CD4-positive, alpha-beta T cell treated with Interleukin-6 at 100 ng/mL for 8 hours (primary cell): ENCODE measurements around the gene RNASE4.

Experiments
- DNase-seq: peaks from one replicate; pipeline ENCODE4 v3.0.0-alpha.2; 2020; ENCODE audit warnings: mixed read lengths, low spot score

The RNASE4 gene

DNA sequence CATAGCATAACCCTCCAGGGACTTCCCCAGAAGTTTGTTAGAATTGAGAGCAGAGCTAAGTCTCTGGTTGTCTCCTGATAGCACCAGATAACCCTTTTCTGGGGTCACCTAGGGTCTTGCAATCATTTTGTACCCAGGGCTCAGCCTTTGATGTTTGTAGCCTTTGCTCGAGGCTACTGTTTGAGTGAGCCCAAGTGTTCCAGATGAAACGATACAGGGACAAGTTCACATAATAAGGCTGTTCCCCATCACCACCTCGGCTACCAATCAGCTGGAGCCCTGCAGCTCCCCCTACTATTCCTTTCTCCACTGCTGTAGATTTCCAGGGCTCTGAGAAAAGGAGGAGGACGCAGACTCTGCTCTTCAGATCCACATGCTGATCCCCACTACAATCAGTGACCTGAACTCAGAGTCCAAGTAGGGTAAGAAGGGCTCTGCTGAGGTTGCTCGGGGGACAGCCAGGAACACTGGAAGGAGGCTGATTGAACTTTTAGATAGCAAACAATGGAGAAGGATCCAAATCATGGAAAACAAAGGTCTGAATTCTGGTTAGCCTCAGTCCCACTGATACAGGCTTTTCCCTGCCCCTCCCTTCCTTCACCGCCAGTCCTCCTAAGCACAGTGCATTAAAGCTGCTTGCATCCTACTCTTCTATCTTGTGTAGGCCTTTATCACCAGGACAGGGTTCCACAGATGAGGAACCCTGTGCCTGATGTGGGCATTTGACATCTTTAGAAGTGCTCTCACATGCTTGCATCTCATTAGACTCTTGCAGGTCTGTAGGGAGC, 61.4 kb downstream of the RNASE4 start, which contains the start of gene EDDM3A:
EDDM3A (plus strand) TSS at position 317 of the 788 bp plus-strand sequence. CDS start 1,694 bp downstream, outside the sequence.
- no peak for DNase-seq

GRCh38 chr14:20746566-20746965, 62.2 kb downstream of the RNASE4 start:
- no peak for DNase-seq

- no peak for DNase-seq
Measured at GRCh38 chr14:20748439-20748838, 64.1 kb downstream of the RNASE4 start.

DNA sequence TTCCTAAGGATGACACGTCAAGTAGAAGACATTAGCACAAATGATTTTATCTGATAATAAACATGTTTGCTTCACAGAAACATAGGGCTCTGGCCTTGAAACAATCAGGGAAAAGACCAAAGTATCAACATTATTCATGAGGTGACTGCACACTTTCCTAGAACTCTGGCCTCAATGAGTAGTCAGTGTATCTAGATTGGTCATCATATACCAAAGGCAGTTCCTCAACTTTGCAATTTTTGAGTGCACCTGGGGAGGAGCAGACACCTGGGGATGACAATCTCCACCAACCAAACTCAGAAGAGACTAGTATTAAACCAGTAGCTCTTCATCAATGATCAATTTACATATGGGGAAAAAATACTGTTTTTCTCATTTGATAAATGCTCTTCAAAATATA, 65.8 kb downstream of the RNASE4 start:
- no peak for DNase-seq
